ENCODE data around the gene PLD3.
A peak's percentile ranks its signal among the peaks of the same experiment; 100 is the strongest.

Gene PLD3

GRCh38 chr19:40348125-40348913 lies at the start of gene PLD3, which contains the start of gene C19orf47:
TSS of gene PLD3 (plus strand) at chr19:40348695. CDS start at chr19:40366484, 17,789 bp downstream.
TSS of gene C19orf47 (minus strand) at chr19:40348397. CDS start at chr19:40341857, 6,540 bp downstream.
- Histone ChIP-seq H3K9ac (ENCODE audit: low read depth in 1 of 2, low read length in 2 of 2) (peak within 1 kb of the TSS; percentile 86 to 94), H3K36me3 (ENCODE audit: control insufficient read depth in 1 of 2, insufficient read depth in 2 of 2, low read length in 2 of 2) (peaks cover 0 to 4% of the 10 kb centered on the region in 2 donors), H3K4me1 (ENCODE audit: control insufficient read depth in 1 of 2, insufficient read depth in 2 of 2, low read length in 2 of 2) (peaks cover 11 to 15% of the 10 kb centered on the region in 2 donors), H3K27ac (ENCODE audit: low read depth, low read length) (peak within 1 kb of the TSS; percentile 27), H3K4me3 (ENCODE audit: low read depth in 1 of 2, low read length in 2 of 2) (peak within 1 kb of the TSS; percentile 85 to 93), H3K27me3 (ENCODE audit: control insufficient read depth in 1 of 2, insufficient read depth in 2 of 2, low read length in 2 of 2) (no peaks in the 10 kb centered on the region), H3K9me3 (ENCODE audit: control insufficient read depth in 1 of 2, low read length in 2 of 2) (no peaks in the 10 kb centered on the region)

DNA sequence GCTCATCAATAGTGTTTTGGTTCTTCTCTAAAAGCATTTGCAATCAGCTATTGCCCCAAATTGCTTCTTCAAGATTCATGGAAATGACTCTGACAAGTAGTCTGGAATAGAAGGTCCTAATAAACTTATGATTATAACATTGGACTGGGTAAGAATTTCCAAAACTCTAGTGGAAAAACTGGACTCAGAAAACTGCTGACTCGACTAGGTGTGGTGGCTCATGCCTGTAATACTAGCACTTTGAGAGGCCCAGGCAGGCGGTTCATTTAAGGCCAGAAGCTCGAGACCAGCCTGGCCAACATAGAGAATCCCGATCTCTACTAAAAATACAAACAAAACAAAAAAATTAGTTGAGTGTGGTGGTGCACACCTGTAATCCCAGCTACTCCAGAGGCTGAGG lies 47.8 kb upstream of the PLD3 start:
- no peaks in the 10 kb centered on the region for H3K27me3 ChIP-seq (ENCODE audit: control insufficient read depth in 1 of 2, insufficient read depth in 2 of 2, low read length in 2 of 2)
- H3K27ac ChIP-seq (ENCODE audit: low read depth, low read length) = no peak overlapping the region
- H3K36me3 ChIP-seq (ENCODE audit: control insufficient read depth in 1 of 2, insufficient read depth in 2 of 2, low read length in 2 of 2) = no peaks in the 10 kb centered on the region
- no peak overlapping the region for H3K9ac ChIP-seq (ENCODE audit: low read depth in 1 of 2, low read length in 2 of 2)
- no peaks in the 10 kb centered on the region for H3K9me3 ChIP-seq (ENCODE audit: control insufficient read depth in 1 of 2, low read length in 2 of 2)
- H3K4me1 ChIP-seq (ENCODE audit: control insufficient read depth in 1 of 2, insufficient read depth in 2 of 2, low read length in 2 of 2) = no peaks in the 10 kb centered on the region
- H3K4me3 ChIP-seq (ENCODE audit: low read depth in 1 of 2, low read length in 2 of 2) = no peak overlapping the region

DNA sequence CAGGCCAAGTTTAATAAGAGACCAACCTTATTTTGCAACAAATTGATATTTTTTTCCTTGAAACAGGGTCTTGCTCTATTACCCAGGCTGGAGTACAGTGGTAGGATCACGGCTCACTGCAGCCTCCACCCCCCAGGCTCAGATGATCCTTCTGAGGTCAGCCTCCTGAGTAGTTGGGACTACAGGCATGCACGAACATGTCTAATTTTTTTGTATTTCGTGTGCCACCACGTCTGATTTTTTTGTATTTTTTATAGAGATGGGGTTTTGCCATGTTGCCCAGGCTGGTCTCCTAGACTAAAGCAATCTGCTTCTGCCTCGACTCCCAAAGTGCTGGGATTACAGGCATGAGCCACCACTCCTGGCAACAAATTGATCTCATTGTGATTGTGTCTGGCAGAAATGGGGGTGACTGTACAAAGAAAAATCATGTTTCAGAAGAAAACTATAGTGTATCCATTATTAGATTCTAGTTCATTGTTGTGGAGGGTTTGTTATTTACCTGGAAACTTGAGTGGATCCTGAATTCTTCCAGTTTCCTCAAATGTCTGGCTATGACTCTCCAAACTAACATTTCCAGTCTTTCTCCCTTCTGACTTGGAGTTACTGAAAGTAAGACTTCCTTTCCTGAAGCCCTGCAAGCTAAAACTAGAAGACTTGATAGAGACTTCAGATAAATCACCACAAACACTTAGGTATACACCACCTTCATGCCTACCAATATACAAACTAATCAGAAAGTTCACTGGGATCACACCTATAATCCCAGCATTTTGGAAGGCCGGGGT lies 46.1 kb upstream of the PLD3 start:
- no peaks in the 10 kb centered on the region for H3K36me3 ChIP-seq (ENCODE audit: control insufficient read depth in 1 of 2, insufficient read depth in 2 of 2, low read length in 2 of 2)
- H3K4me1 ChIP-seq (ENCODE audit: control insufficient read depth in 1 of 2, insufficient read depth in 2 of 2, low read length in 2 of 2) = no peaks in the 10 kb centered on the region
- no peaks in the 10 kb centered on the region for H3K9me3 ChIP-seq (ENCODE audit: control insufficient read depth in 1 of 2, low read length in 2 of 2)
- no peak overlapping the region for H3K27ac ChIP-seq (ENCODE audit: low read depth, low read length)
- H3K27me3 ChIP-seq (ENCODE audit: control insufficient read depth in 1 of 2, insufficient read depth in 2 of 2, low read length in 2 of 2) = no peaks in the 10 kb centered on the region
- no peak overlapping the region for H3K4me3 ChIP-seq (ENCODE audit: low read depth in 1 of 2, low read length in 2 of 2)
- H3K9ac ChIP-seq (ENCODE audit: low read depth in 1 of 2, low read length in 2 of 2) = no peak overlapping the region

- H3K4me1 ChIP-seq (ENCODE audit: control insufficient read depth in 1 of 2, insufficient read depth in 2 of 2, low read length in 2 of 2) = no peaks in the 10 kb centered on the region
- no peaks in the 10 kb centered on the region for H3K36me3 ChIP-seq (ENCODE audit: control insufficient read depth in 1 of 2, insufficient read depth in 2 of 2, low read length in 2 of 2)
- no peak overlapping the region for H3K9ac ChIP-seq (ENCODE audit: low read depth in 1 of 2, low read length in 2 of 2)
- H3K27me3 ChIP-seq (ENCODE audit: control insufficient read depth in 1 of 2, insufficient read depth in 2 of 2, low read length in 2 of 2) = no peaks in the 10 kb centered on the region
- H3K9me3 ChIP-seq (ENCODE audit: control insufficient read depth in 1 of 2, low read length in 2 of 2) = no peaks in the 10 kb centered on the region
- H3K4me3 ChIP-seq (ENCODE audit: low read depth in 1 of 2, low read length in 2 of 2) = no peak overlapping the region
- H3K27ac ChIP-seq (ENCODE audit: low read depth, low read length) = no peak overlapping the region
Measured at GRCh38 chr19:40303765-40304164, 44.7 kb upstream of the PLD3 start.

- Histone ChIP-seq H3K9ac (ENCODE audit: low read depth in 1 of 2, low read length in 2 of 2) (no peak overlapping the region), H3K4me3 (ENCODE audit: low read depth in 1 of 2, low read length in 2 of 2) (no peak overlapping the region), H3K27me3 (ENCODE audit: control insufficient read depth in 1 of 2, insufficient read depth in 2 of 2, low read length in 2 of 2) (no peaks in the 10 kb centered on the region), H3K9me3 (ENCODE audit: control insufficient read depth in 1 of 2, low read length in 2 of 2) (no peaks in the 10 kb centered on the region), H3K36me3 (ENCODE audit: control insufficient read depth in 1 of 2, insufficient read depth in 2 of 2, low read length in 2 of 2) (no peaks in the 10 kb centered on the region), H3K27ac (ENCODE audit: low read depth, low read length) (no peak overlapping the region), H3K4me1 (ENCODE audit: control insufficient read depth in 1 of 2, insufficient read depth in 2 of 2, low read length in 2 of 2) (no peaks in the 10 kb centered on the region)
Measured at GRCh38 chr19:40304306-40304705, 44.2 kb upstream of the PLD3 start.

DNA sequence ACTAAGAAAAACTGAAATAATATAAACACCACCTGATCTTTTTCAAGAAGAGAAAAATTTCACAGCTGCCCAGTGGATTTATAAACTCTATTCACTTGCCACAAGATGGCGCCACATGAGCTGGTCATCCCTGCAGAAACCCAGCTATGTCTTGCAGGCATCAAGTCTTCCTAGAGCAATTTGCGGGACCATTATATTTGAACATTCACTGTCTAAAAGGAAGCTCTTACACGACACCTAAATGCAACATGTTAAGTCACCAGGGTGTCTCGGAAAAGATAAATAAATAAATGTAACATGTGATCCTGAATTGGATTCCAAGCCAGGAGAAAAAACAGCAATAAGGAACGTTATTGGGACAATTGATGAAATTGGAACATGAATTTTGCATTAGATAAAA lies 43.1 kb upstream of the PLD3 start:
- H3K36me3 ChIP-seq (ENCODE audit: control insufficient read depth in 1 of 2, insufficient read depth in 2 of 2, low read length in 2 of 2) = no peaks in the 10 kb centered on the region
- no peak overlapping the region for H3K9ac ChIP-seq (ENCODE audit: low read depth in 1 of 2, low read length in 2 of 2)

DNA sequence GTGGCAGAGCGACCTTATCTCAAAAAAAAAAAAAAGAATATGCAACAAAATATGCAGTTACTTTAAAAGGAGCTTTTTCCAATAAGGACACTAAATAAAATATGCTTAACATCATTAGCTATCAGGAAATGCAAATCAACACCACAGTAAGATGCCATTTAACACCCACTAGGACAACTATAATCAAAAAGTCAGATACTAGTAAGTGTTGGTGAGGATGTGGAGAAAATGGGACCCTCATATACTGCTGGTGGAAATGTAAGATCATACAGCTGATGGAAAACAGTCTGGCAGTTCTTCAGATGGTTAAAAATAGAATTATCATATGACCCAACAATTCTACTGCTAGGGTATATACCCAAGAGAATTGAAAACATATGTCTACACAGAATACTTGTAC lies 38.8 kb upstream of the PLD3 start:
- no peaks in the 10 kb centered on the region for H3K4me1 ChIP-seq (ENCODE audit: control insufficient read depth in 1 of 2, insufficient read depth in 2 of 2, low read length in 2 of 2)
- no peaks in the 10 kb centered on the region for H3K27me3 ChIP-seq (ENCODE audit: control insufficient read depth in 1 of 2, insufficient read depth in 2 of 2, low read length in 2 of 2)
- H3K27ac ChIP-seq (ENCODE audit: low read depth, low read length) = no peak overlapping the region
- H3K4me3 ChIP-seq (ENCODE audit: low read depth in 1 of 2, low read length in 2 of 2) = no peak overlapping the region
- no peaks in the 10 kb centered on the region for H3K36me3 ChIP-seq (ENCODE audit: control insufficient read depth in 1 of 2, insufficient read depth in 2 of 2, low read length in 2 of 2)
- H3K9ac ChIP-seq (ENCODE audit: low read depth in 1 of 2, low read length in 2 of 2) = no peak overlapping the region
- H3K9me3 ChIP-seq (ENCODE audit: control insufficient read depth in 1 of 2, low read length in 2 of 2) = no peaks in the 10 kb centered on the region

More for the DNA sequence above, 43.1 kb upstream of the PLD3 start:
- Histone ChIP-seq H3K4me3 (ENCODE audit: low read depth in 1 of 2, low read length in 2 of 2) (no peak overlapping the region), H3K9me3 (ENCODE audit: control insufficient read depth in 1 of 2, low read length in 2 of 2) (no peaks in the 10 kb centered on the region), H3K27ac (ENCODE audit: low read depth, low read length) (no peak overlapping the region), H3K27me3 (ENCODE audit: control insufficient read depth in 1 of 2, insufficient read depth in 2 of 2, low read length in 2 of 2) (no peaks in the 10 kb centered on the region), H3K4me1 (ENCODE audit: control insufficient read depth in 1 of 2, insufficient read depth in 2 of 2, low read length in 2 of 2) (no peaks in the 10 kb centered on the region)

- peaks cover 0 to 6% of the 10 kb centered on the region in 2 donors for H3K36me3 ChIP-seq (ENCODE audit: control insufficient read depth in 1 of 2, insufficient read depth in 2 of 2, low read length in 2 of 2)
- H3K27me3 ChIP-seq (ENCODE audit: control insufficient read depth in 1 of 2, insufficient read depth in 2 of 2, low read length in 2 of 2) = no peaks in the 10 kb centered on the region
- no peaks in the 10 kb centered on the region for H3K9me3 ChIP-seq (ENCODE audit: control insufficient read depth in 1 of 2, low read length in 2 of 2)
- no peak overlapping the region for H3K9ac ChIP-seq (ENCODE audit: low read depth in 1 of 2, low read length in 2 of 2)
- no peak overlapping the region for H3K4me3 ChIP-seq (ENCODE audit: low read depth in 1 of 2, low read length in 2 of 2)
- H3K27ac ChIP-seq (ENCODE audit: low read depth, low read length) = no peak overlapping the region
- no peaks in the 10 kb centered on the region for H3K4me1 ChIP-seq (ENCODE audit: control insufficient read depth in 1 of 2, insufficient read depth in 2 of 2, low read length in 2 of 2)
Measured at GRCh38 chr19:40312533-40312932, 36.0 kb upstream of the PLD3 start.

DNA sequence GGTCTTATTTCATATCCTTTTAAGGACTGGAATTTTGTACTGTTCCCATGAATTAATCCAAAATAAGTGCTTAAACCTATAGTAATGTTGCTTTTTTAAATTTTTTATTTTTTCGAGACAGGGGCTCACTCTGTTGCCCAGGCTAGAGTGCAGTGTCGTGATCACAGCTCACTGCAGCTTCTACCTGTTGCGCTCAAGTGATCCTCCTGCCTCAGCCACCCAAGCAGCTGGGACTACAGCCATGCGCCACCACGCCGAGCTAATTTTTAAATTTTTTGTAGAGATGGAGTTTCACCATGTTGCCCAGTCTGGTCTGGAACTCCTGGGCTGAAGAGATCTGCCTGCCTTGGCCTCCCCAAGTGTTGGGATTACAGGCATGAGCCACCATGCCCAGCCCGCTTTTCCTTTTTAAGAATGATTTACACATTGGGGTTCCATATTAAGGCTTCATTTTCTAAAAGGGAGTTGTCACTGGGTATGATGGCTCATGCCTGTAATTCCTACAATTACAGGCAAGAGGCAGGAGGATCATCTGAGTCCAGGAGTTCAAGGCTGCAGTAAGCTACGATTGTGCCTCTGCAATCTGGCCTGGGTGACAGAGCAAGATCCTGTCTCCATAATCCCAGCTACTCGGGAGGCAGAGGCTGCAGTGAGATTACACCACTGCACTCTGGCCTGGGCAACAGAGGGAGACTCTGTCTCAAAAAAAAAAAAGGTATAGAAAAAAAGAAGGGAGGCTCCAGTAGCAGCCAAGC lies 35.1 kb upstream of the PLD3 start:
- Histone ChIP-seq H3K9me3 (ENCODE audit: control insufficient read depth in 1 of 2, low read length in 2 of 2) (no peaks in the 10 kb centered on the region), H3K36me3 (ENCODE audit: control insufficient read depth in 1 of 2, insufficient read depth in 2 of 2, low read length in 2 of 2) (peaks cover 0 to 7% of the 10 kb centered on the region in 2 donors), H3K27ac (ENCODE audit: low read depth, low read length) (no peak overlapping the region), H3K9ac (ENCODE audit: low read depth in 1 of 2, low read length in 2 of 2) (no peak overlapping the region), H3K4me3 (ENCODE audit: low read depth in 1 of 2, low read length in 2 of 2) (no peak overlapping the region), H3K4me1 (ENCODE audit: control insufficient read depth in 1 of 2, insufficient read depth in 2 of 2, low read length in 2 of 2) (no peaks in the 10 kb centered on the region), H3K27me3 (ENCODE audit: control insufficient read depth in 1 of 2, insufficient read depth in 2 of 2, low read length in 2 of 2) (no peaks in the 10 kb centered on the region)

DNA sequence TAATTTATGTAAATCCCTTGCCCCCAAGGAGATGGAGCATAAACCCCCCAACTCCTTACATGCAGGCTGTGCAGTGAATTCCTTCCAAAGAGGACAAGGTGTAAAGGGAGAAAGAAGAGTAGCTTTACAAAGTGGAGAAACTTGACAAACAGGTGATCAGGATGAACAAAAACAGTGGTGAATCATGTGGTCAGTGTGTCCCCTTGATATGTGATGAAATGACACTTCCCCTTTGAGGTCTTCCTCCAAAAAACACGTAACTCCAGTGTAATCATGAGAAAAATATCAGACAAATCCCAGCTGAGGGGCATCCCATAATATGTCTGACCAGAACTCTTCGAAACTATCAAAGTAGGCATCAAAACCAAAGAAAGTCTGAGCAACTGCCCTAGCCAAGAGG lies 33.8 kb upstream of the PLD3 start:
- no peak overlapping the region for H3K9ac ChIP-seq (ENCODE audit: low read depth in 1 of 2, low read length in 2 of 2)
- H3K27me3 ChIP-seq (ENCODE audit: control insufficient read depth in 1 of 2, insufficient read depth in 2 of 2, low read length in 2 of 2) = no peaks in the 10 kb centered on the region
- H3K36me3 ChIP-seq (ENCODE audit: control insufficient read depth in 1 of 2, insufficient read depth in 2 of 2, low read length in 2 of 2) = peaks cover 0 to 9% of the 10 kb centered on the region in 2 donors
- H3K27ac ChIP-seq (ENCODE audit: low read depth, low read length) = no peak overlapping the region
- no peaks in the 10 kb centered on the region for H3K4me1 ChIP-seq (ENCODE audit: control insufficient read depth in 1 of 2, insufficient read depth in 2 of 2, low read length in 2 of 2)
- H3K4me3 ChIP-seq (ENCODE audit: low read depth in 1 of 2, low read length in 2 of 2) = no peak overlapping the region
- H3K9me3 ChIP-seq (ENCODE audit: control insufficient read depth in 1 of 2, low read length in 2 of 2) = no peaks in the 10 kb centered on the region

Measured in duodenal mucosa (tissue), 2 donors.